ENCODE measurements around the gene COL21A1. TPM values are rescaled to one million over a fixed set of nuclear protein-coding genes. Genes with fewer than 3 reads are reported as not detected.

COL21A1 gene
- total RNA-seq, 1 experiment from 2014 or later, result 3.3 TPM

DNA sequence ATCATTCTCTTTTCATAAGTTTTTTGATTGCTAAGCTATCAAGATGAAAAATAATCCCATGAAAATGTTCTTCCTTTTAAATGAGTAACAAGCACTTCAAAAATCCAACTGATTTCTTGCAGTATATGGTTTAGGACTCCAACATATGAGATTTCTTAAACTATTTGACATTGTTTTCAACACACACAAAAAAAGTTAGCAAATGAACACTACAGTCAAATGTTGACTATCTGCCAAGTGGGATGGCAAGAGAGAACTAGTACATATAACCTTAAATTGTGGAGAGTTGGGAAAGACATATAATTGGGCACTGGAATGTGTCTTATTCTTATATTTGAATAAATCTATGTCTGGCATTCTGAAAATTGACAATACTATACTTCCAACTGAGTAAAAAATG lies 15.6 kb downstream of the COL21A1 start:
- in situ Hi-C loops (cut with HindIII; ENCODE audit: low pct_unique_long_range_greater_than_20kb, low sequenced_read_pairs), result no loop called here
- H3K4me1 ChIP-seq (ENCODE audit: control insufficient read depth, insufficient read depth, low read length), result no peaks in the 10 kb centered on the region; the same call in 1 of the 2 replicates
- BruUV-seq (replicated peaks), result no TSS peak
- no peak overlapping the region for H3K4me3 ChIP-seq (ENCODE audit: low read depth in 2 of 2, low read length in 2 of 2)
- TF ChIP-seq, protein P1, sequence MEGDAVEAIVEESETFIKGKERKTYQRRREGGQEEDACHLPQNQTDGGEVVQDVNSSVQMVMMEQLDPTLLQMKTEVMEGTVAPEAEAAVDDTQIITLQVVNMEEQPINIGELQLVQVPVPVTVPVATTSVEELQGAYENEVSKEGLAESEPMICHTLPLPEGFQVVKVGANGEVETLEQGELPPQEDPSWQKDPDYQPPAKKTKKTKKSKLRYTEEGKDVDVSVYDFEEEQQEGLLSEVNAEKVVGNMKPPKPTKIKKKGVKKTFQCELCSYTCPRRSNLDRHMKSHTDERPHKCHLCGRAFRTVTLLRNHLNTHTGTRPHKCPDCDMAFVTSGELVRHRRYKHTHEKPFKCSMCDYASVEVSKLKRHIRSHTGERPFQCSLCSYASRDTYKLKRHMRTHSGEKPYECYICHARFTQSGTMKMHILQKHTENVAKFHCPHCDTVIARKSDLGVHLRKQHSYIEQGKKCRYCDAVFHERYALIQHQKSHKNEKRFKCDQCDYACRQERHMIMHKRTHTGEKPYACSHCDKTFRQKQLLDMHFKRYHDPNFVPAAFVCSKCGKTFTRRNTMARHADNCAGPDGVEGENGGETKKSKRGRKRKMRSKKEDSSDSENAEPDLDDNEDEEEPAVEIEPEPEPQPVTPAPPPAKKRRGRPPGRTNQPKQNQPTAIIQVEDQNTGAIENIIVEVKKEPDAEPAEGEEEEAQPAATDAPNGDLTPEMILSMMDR (IDR thresholded peaks at IDR 0.05), result no peak
- TF ChIP-seq TCF7L2 (IDR thresholded peaks at IDR 0.05; ENCODE audit: low read depth, low read length) (no peak), SIN3A (IDR thresholded peaks at IDR 0.05; ENCODE audit: borderline replicate concordance, insufficient read depth, low read depth, low read length) (no peak)
- H3K9me3 ChIP-seq (ENCODE audit: control insufficient read depth, insufficient read depth, low read depth, low read length), result no peaks in the 10 kb centered on the region
- no peaks in the 10 kb centered on the region for H3K27me3 ChIP-seq (ENCODE audit: control insufficient read depth, insufficient read depth, low read length)
- no peak overlapping the region for H3K27ac ChIP-seq (ENCODE audit: low read length)
- ATAC-seq, result no peak
- POLR2A ChIA-PET, result interaction anchor here (0.6 kb wide), 1 partner anchor 1333 kb away, joined by 3 read pairs; no protein-coding TSS in a partner anchor
- intact Hi-C loops (cut with micrococcal nuclease; ENCODE audit: unreplicated experiment), result no loop called here
- CTCF ChIA-PET, result no interaction called here
- no peak for DNase-seq (ENCODE audit: low read depth, low spot score)
- H3K36me3 ChIP-seq (ENCODE audit: control insufficient read depth, insufficient read depth, low read length), result no peaks in the 10 kb centered on the region

DNA sequence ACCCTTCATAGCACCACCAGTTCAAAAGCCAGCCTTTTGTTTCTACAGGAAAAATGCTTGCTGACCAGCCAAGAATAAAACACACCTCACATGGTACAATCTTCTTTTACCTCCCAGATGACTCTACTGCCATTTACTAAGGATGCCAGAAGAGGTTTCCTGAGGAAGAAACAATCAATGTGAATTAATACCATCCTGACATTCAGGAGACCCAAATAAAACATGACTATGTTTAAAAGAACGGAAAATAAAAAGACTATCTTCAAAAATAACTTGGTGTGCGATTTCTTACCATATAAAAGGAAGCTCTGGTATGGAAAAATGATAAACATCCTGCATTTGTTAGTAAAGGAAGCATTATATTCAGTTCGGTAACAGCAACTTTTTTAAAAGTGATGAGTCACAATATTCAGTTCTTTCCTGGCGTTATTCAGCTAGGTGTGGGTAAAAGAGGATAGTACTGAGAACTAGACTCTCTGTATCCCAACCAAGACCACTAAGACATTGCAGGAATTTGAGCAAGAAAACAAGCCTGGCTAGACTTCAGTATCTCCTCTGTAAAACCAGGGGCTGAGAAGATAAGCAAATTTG lies 16.3 kb downstream of the COL21A1 start:
- intact Hi-C loops (cut with micrococcal nuclease; ENCODE audit: unreplicated experiment), result no loop called here
- POLR2A ChIA-PET, result no interaction called here

More for the DNA sequence above, 16.3 kb downstream of the COL21A1 start:
- Histone ChIP-seq H3K27me3 (ENCODE audit: control insufficient read depth, insufficient read depth, low read length) (no peaks in the 10 kb centered on the region), H3K27ac (ENCODE audit: low read length) (peak overlapping the region; percentile 31; the same call in 1 of the 2 replicates), H3K4me3 (ENCODE audit: low read depth in 2 of 2, low read length in 2 of 2) (no peak overlapping the region), H3K4me1 (ENCODE audit: control insufficient read depth, insufficient read depth, low read length) (no peaks in the 10 kb centered on the region; the same call in 1 of the 2 replicates), H3K36me3 (ENCODE audit: control insufficient read depth, insufficient read depth, low read length) (no peaks in the 10 kb centered on the region), H3K9me3 (ENCODE audit: control insufficient read depth, insufficient read depth, low read depth, low read length) (no peaks in the 10 kb centered on the region)
- TF ChIP-seq TCF7L2 (IDR thresholded peaks at IDR 0.05; ENCODE audit: low read depth, low read length) (no peak), POLR2AphosphoS5 (IDR thresholded peaks at IDR 0.05; ENCODE audit: low read depth, low read length) (no peak), SIN3A (IDR thresholded peaks at IDR 0.05; ENCODE audit: borderline replicate concordance, insufficient read depth, low read depth, low read length) (no peak)
- TF ChIP-seq, protein P1 (IDR thresholded peaks at IDR 0.05), result no peak
- TF ChIP-seq, protein P2, sequence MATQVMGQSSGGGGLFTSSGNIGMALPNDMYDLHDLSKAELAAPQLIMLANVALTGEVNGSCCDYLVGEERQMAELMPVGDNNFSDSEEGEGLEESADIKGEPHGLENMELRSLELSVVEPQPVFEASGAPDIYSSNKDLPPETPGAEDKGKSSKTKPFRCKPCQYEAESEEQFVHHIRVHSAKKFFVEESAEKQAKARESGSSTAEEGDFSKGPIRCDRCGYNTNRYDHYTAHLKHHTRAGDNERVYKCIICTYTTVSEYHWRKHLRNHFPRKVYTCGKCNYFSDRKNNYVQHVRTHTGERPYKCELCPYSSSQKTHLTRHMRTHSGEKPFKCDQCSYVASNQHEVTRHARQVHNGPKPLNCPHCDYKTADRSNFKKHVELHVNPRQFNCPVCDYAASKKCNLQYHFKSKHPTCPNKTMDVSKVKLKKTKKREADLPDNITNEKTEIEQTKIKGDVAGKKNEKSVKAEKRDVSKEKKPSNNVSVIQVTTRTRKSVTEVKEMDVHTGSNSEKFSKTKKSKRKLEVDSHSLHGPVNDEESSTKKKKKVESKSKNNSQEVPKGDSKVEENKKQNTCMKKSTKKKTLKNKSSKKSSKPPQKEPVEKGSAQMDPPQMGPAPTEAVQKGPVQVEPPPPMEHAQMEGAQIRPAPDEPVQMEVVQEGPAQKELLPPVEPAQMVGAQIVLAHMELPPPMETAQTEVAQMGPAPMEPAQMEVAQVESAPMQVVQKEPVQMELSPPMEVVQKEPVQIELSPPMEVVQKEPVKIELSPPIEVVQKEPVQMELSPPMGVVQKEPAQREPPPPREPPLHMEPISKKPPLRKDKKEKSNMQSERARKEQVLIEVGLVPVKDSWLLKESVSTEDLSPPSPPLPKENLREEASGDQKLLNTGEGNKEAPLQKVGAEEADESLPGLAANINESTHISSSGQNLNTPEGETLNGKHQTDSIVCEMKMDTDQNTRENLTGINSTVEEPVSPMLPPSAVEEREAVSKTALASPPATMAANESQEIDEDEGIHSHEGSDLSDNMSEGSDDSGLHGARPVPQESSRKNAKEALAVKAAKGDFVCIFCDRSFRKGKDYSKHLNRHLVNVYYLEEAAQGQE (IDR thresholded peaks at IDR 0.05; ENCODE audit: insufficient read depth in 1 of 2, low read depth in 2 of 2, low read length in 1 of 2), result no peak
- ATAC-seq (no peak), DNase-seq (ENCODE audit: low read depth, low spot score) (no peak)
- no TSS peak for BruUV-seq (replicated peaks)
- in situ Hi-C loops (cut with HindIII; ENCODE audit: low pct_unique_long_range_greater_than_20kb, low sequenced_read_pairs), result no loop called here
- CTCF ChIA-PET, result no interaction called here

All from Panc1 (cell line).